ENCODE measurements around the gene SPART. TPM values are rescaled to one million over a fixed set of nuclear protein-coding genes. Genes with fewer than 3 reads are reported as not detected.
"Not testable (repeated sequence)": the region's sequence is repeated elsewhere in the genome, so short reads cannot be mapped to it uniquely, and the experiment has no call there.

The SPART gene
- polyA plus RNA-seq, 1 donor from 2014 or later: 17.9 TPM

DNA sequence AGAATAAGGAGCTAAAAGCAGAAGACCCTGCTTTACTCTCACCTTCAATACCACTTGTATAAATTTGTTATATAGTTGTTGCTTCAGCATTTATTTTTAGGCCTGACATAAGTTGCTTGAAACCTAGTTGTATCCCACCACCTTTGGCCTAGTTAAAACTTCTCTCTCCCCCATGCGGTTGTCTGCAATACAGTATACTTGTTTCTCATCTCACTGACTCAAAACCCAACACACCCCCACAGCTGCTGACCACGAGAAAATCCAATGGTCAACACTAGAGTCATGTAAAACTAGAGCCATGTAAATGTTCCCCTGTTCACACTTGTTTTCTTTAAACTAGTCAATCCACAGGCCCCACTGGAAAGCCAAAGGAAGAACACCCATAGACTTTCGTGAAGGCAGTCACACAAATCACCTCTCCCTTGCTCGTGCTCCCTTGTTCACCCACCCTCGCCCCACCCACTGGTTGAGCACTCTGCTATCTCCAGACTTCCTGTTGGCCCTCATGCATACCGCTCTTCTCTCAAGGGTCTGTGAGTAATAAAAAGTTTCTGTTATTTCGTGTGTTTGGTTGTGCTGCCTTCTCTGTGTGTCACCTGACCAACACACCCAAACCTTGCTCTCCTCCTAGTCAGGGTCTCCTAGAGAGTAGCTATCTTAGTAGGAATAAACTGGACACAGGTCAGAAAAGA lies 35.6 kb downstream of the SPART start:
- H3K4me1 Mint-ChIP-seq: no peaks in the 10 kb centered on the region
- no peak overlapping the region for H3K4me3 Mint-ChIP-seq
- H3K36me3 Mint-ChIP-seq: no peaks in the 10 kb centered on the region
- H3K27me3 Mint-ChIP-seq: no peaks in the 10 kb centered on the region
- H3K27ac Mint-ChIP-seq: no peak overlapping the region
- H3K9me3 Mint-ChIP-seq: peaks cover 0 to 1% (median 0%) of the 10 kb centered on the region in 3 donors

DNA sequence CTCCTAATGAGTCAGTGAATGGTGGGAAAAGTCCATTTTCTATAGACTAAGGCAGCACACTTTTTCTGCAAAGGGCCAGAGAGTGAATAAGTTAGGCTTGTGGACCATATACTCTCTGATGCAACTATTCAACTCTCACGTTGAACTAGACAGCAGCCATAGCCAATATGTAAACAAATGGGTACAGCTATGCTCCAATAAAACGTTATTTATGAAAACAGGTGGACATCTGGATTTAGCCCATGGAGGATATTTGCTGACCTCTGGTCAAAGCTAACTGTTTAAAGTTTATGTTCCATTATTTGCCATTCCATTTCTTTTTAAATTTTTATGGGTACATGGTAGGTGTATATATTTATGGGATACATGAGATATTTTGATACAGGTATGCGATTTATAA lies 43.9 kb downstream of the SPART start:
- Mint-ChIP-seq H3K27me3 (peaks cover 14% of the 10 kb centered on the region), H3K4me3 (no peak overlapping the region), H3K4me1 (peaks cover 1 to 9% (median 7%) of the 10 kb centered on the region in 3 donors), H3K27ac (peak overlapping the region in 1 of 3 donors; percentile 24), H3K9me3 (no peaks in the 10 kb centered on the region), H3K36me3 (peaks cover 3% of the 10 kb centered on the region)

- Mint-ChIP-seq H3K27me3 (peaks cover 25% of the 10 kb centered on the region), H3K4me1 (peaks cover 1 to 11% (median 4%) of the 10 kb centered on the region in 3 donors)
- not testable (repeated sequence) for H3K27ac Mint-ChIP-seq, H3K36me3 Mint-ChIP-seq, H3K9me3 Mint-ChIP-seq, H3K4me3 Mint-ChIP-seq
Observed at GRCh38 chr13:36299469-36299868, 46.7 kb downstream of the SPART start.

DNA sequence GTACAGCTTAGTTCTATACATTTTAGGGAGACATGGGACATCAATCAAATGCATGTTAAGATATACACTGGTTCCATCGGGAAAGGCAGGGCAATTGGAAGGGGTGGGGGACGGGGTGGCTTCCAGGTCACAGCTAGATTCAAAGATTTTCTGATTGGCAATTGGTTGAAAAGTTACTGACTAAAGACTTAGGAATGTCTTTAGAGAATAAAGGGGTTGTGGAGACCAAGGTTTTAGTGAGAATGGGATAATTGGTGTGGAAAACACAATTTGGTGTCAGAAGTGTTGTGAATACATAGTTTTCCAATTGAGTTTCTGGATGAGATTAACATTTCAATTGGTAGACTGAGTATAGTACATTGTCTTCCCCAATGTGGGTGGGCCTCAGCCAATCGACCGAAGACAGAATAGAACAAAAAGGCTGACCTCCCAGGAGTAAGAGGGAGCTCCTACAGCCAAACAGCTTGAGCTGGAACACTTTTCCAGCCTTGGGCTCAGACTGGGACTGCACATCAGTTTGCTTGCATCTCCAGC lies 47.6 kb downstream of the SPART start:
- H3K36me3 Mint-ChIP-seq: peaks cover 3% of the 10 kb centered on the region
- peaks cover 1 to 11% (median 4%) of the 10 kb centered on the region in 3 donors for H3K4me1 Mint-ChIP-seq
- peaks cover 0 to 2% (median 0%) of the 10 kb centered on the region in 3 donors for H3K9me3 Mint-ChIP-seq
- H3K4me3 Mint-ChIP-seq: peak overlapping the region in 3 of 4 donors; percentile 86 to 94 (median 90)
- H3K27ac Mint-ChIP-seq: no peak overlapping the region
- peaks cover 26% of the 10 kb centered on the region for H3K27me3 Mint-ChIP-seq

- Mint-ChIP-seq H3K4me3 (peak within 1 kb of the TSS; percentile 69 to 94 (median 88)), H3K4me1 (peaks cover 1 to 11% (median 4%) of the 10 kb centered on the region in 3 donors), H3K27me3 (peaks cover 26% of the 10 kb centered on the region), H3K36me3 (peaks cover 3% of the 10 kb centered on the region), H3K27ac (peak within 1 kb of the TSS in 1 of 3 donors; percentile 62), H3K9me3 (peaks cover 0 to 2% (median 0%) of the 10 kb centered on the region in 3 donors)
Observed at GRCh38 chr13:36297366-36298338, 48.5 kb downstream of the SPART start, which contains the start of gene CCDC169. Gene CCDC169 (minus strand): TSS chr13:36297814. CDS start chr13:36297719, 95 bp downstream.

DNA sequence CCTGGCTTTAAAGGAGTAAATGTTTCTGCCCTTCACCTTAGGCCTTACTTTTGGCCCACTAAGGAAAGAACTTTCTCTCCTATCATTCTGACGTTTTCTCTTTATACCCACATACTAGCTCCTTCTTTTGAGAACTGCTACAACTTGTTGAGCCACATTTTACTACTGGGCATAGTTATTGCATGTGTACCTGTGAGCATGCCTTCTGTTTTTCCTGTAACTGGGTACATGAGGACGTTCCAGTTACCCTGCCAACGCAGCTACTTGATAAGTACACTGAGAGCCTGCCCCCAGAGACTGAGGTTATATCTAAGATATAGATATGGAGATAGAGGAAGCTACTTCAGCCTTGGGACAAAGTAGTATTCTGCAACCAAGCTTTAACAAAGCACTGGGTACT lies 52.1 kb downstream of the SPART start:
- H3K4me3 Mint-ChIP-seq: no peak overlapping the region
- peaks cover 1 to 9% (median 4%) of the 10 kb centered on the region in 3 donors for H3K4me1 Mint-ChIP-seq
- peaks cover 29% of the 10 kb centered on the region for H3K27me3 Mint-ChIP-seq
- H3K9me3 Mint-ChIP-seq: peaks cover 0 to 4% (median 2%) of the 10 kb centered on the region in 3 donors
- no peak overlapping the region for H3K27ac Mint-ChIP-seq
- peaks cover 1% of the 10 kb centered on the region for H3K36me3 Mint-ChIP-seq

GRCh38 chr13:36293497-36293896 lies 52.7 kb downstream of the SPART start:
- H3K27me3 Mint-ChIP-seq: peaks cover 25% of the 10 kb centered on the region
- H3K36me3 Mint-ChIP-seq: peaks cover 1% of the 10 kb centered on the region
- H3K4me3 Mint-ChIP-seq: no peak overlapping the region
- H3K9me3 Mint-ChIP-seq: peaks cover 0 to 4% (median 2%) of the 10 kb centered on the region in 3 donors
- H3K27ac Mint-ChIP-seq: no peak overlapping the region
- peaks cover 1 to 8% (median 4%) of the 10 kb centered on the region in 3 donors for H3K4me1 Mint-ChIP-seq

GRCh38 chr13:36288794-36289391 lies 57.3 kb downstream of the SPART start:
- no peak overlapping the region for H3K4me3 Mint-ChIP-seq
- H3K9me3 Mint-ChIP-seq: peaks cover 0 to 2% (median 2%) of the 10 kb centered on the region in 3 donors
- H3K27ac Mint-ChIP-seq: no peak overlapping the region
- H3K4me1 Mint-ChIP-seq: no peaks in the 10 kb centered on the region
- H3K36me3 Mint-ChIP-seq: no peaks in the 10 kb centered on the region
- H3K27me3 Mint-ChIP-seq: peaks cover 11% of the 10 kb centered on the region

GRCh38 chr13:36286006-36286405 lies 60.2 kb downstream of the SPART start:
- Mint-ChIP-seq H3K4me3 (no peak overlapping the region), H3K27me3 (peaks cover 7% of the 10 kb centered on the region), H3K4me1 (no peaks in the 10 kb centered on the region), H3K9me3 (peaks cover 0 to 2% (median 2%) of the 10 kb centered on the region in 3 donors), H3K36me3 (no peaks in the 10 kb centered on the region), H3K27ac (no peak overlapping the region)

DNA sequence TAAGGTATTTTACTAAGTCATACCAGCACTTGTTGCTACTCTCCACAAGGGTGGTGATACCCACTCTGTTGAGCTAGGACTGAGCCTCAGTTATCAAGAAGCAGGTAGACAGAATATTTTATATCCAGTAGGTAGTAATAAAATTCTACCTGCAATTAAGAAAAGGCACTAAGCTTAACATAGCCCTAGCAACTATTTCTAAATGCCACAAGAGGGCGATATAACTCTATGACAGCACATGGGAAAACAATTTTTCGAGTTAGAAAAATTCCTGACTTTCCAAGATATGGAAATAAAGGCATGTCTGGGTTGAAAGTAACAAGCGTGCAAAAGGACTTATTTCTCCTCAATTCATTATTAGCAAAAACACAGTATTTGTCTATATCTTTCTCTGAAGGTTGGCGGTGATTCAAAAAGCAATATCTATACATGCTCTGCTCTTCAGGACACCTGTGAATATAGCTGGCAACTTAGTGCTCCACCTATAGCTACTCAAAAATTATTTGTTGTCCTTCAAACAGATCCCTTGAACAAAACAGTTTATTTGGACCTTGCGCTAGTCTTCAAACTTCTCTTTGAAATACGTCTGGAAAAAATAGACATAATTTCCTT lies 63.3 kb downstream of the SPART start:
- H3K36me3 Mint-ChIP-seq: no peaks in the 10 kb centered on the region

DNA sequence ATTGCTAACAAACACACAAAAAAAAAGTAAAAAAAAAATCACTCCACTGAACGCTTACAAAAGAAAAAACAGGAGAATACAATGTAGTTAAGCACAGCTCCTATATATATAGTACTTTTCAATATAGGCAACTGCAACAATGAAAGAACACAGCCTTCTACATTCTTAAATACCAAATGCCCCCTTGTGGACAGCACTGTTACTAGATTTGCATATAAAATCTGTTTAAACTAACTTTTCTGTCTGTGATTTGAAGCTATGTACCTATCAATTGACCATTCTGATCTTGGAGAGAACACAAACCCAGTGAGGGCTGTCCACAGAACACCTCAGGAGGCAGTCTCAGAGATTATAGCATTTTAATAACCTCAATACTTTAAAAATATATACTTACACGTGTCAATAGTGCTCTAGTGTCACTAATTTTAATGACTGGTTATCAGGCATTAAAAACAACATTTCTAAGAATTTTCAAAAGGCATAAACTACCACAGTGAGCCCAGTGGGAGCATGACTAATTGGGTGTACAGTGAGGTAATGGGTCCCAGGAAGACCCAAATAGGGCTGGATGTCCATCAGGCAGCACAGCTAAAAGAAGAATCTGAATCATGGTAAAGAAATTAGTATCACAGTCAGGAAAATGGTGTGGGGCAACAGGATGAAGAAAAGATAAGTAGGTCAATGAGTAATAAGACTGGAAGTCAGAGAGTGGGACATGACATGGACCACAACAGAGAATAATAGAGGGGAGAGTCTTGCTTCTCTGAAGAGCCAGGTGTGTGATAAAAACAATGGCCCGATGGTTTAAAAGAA lies 70.8 kb downstream of the SPART start:
- Mint-ChIP-seq H3K27me3 (no peaks in the 10 kb centered on the region), H3K4me3 (no peak overlapping the region), H3K27ac (no peak overlapping the region), H3K9me3 (no peaks in the 10 kb centered on the region), H3K36me3 (no peaks in the 10 kb centered on the region), H3K4me1 (no peaks in the 10 kb centered on the region)

More for the DNA sequence above, 63.3 kb downstream of the SPART start:
- Mint-ChIP-seq H3K4me3 (no peak overlapping the region), H3K4me1 (no peaks in the 10 kb centered on the region), H3K27ac (no peak overlapping the region), H3K9me3 (no peaks in the 10 kb centered on the region), H3K27me3 (peaks cover 6% of the 10 kb centered on the region)

GRCh38 chr13:36273431-36273830 lies 72.8 kb downstream of the SPART start:
- H3K9me3 Mint-ChIP-seq: no peaks in the 10 kb centered on the region
- no peak overlapping the region for H3K27ac Mint-ChIP-seq
- no peak overlapping the region for H3K4me3 Mint-ChIP-seq

GRCh38 chr13:36261976-36262375 lies 84.2 kb downstream of the SPART start:
- H3K36me3 Mint-ChIP-seq: no peaks in the 10 kb centered on the region
- H3K4me1 Mint-ChIP-seq: no peaks in the 10 kb centered on the region
- no peak overlapping the region for H3K4me3 Mint-ChIP-seq
- H3K9me3 Mint-ChIP-seq: no peaks in the 10 kb centered on the region
- H3K27me3 Mint-ChIP-seq: peaks cover 5% of the 10 kb centered on the region
- H3K27ac Mint-ChIP-seq: no peak overlapping the region

More at GRCh38 chr13:36273431-36273830, 72.8 kb downstream of the SPART start:
- Mint-ChIP-seq H3K36me3 (no peaks in the 10 kb centered on the region), H3K27me3 (no peaks in the 10 kb centered on the region), H3K4me1 (no peaks in the 10 kb centered on the region)

Data from IgD-negative memory B cell (primary cell).